ENCODE results near the gene CDCP1. TPM values are rescaled to one million over a fixed set of nuclear protein-coding genes. Genes with fewer than 3 reads are reported as not detected.

CDCP1 gene
- total RNA-seq, 4 donors from 2014 or later = 0.12 to 0.82 (median 0.49) TPM

DNA sequence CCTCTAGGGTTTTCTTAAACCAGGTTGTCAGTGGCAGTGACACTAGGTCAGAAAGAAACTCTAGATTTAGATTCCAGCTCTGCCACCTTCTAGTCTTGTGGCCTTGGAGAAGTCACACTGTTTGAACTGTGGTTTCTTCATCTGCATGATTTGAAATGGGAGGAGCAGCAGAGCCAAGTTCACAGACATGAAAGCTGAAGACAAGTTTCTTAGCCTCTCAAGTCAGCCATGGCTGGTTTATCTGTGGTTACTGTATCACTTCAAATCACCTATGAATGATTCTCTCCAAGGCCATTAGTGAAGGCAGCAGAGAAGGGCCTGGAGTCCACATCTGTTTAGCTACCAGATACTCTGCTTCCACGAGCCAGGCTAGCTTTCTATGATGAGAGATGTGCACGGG lies 104.5 kb downstream of the CDCP1 start:
- in situ Hi-C loops (cut with MboI; ENCODE audit: low sequenced_read_pairs in 4 of 4) = loop anchor here (5.0 to 25.0 kb wide), 7 partner anchors 161 to 621 kb away; no protein-coding TSS in a partner anchor

DNA sequence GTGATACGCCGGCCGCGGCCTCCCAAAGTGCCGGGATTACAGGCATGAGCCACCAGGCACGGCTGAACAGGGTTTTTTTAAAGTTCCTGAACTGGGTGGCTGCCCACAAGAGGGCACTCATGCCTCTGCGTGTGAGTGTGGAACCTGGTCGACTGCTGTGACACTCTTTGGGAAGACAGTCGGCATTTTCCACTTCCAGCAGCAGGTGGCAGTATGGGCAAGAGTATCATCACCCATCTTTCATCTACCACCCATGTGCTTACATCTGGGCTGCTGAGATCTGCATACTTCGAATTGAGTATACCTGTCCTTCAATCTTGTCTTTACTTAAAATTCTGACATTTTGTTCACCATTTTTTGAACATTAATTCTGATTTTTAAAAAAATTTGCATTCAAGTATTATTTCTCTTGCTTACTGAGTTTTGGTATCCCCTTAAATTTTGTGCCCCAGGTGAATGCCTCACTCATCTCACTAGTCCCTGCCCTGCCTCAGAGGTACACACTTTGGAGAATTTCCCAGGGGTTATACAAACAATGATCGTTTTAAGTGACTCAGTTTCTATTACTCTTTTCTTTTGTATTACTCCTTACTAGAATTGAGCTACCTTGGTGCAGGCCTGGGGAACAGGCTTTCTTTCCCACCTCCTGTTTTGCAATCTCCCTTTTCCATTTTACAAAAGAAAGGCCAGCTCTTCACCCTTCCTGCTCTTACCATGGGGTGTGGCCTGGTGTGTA lies 108.3 kb downstream of the CDCP1 start:
- in situ Hi-C loops (cut with MboI; ENCODE audit: low sequenced_read_pairs in 4 of 4) = loop anchor here (5.0 to 25.0 kb wide), 4 partner anchors 174 to 624 kb away; no protein-coding TSS in a partner anchor
- TF ChIP-seq, protein P1, sequence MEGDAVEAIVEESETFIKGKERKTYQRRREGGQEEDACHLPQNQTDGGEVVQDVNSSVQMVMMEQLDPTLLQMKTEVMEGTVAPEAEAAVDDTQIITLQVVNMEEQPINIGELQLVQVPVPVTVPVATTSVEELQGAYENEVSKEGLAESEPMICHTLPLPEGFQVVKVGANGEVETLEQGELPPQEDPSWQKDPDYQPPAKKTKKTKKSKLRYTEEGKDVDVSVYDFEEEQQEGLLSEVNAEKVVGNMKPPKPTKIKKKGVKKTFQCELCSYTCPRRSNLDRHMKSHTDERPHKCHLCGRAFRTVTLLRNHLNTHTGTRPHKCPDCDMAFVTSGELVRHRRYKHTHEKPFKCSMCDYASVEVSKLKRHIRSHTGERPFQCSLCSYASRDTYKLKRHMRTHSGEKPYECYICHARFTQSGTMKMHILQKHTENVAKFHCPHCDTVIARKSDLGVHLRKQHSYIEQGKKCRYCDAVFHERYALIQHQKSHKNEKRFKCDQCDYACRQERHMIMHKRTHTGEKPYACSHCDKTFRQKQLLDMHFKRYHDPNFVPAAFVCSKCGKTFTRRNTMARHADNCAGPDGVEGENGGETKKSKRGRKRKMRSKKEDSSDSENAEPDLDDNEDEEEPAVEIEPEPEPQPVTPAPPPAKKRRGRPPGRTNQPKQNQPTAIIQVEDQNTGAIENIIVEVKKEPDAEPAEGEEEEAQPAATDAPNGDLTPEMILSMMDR (IDR thresholded peaks at IDR 0.05 in 4 of 5, conservative IDR thresholded peaks at IDR 0.05 in 1 of 5) = peak; percentile 92 to 98 (median 93)
- TF ChIP-seq POLR2A (IDR thresholded peaks at IDR 0.05) = no peak
- peak overlapping the region in 3 of 4 donors; percentile 13 to 53 (median 30) for H3K27ac ChIP-seq
- peaks cover 0 to 22% of the 10 kb centered on the region in 2 donors for H3K4me1 ChIP-seq
- intact Hi-C loops (cut with DNase I; ENCODE audit: low total_unique reads) = loop anchor here (1.0 to 10.0 kb wide), 6 partner anchors 17 to 627 kb away; no protein-coding TSS in a partner anchor
- DNase-seq = peak; percentile 87 to 93
- no peaks in the 10 kb centered on the region for H3K9me3 ChIP-seq
- H3K4me3 ChIP-seq = no peak overlapping the region
- H3K27me3 ChIP-seq = no peaks in the 10 kb centered on the region
- ATAC-seq = peak; percentile 88 to 91
- H3K36me3 ChIP-seq = no peaks in the 10 kb centered on the region

More for the DNA sequence above, 104.5 kb downstream of the CDCP1 start:
- H3K27ac ChIP-seq = no peak overlapping the region
- peaks cover 0 to 18% of the 10 kb centered on the region in 2 donors for H3K4me1 ChIP-seq
- intact Hi-C loops (cut with DNase I; ENCODE audit: low total_unique reads) = no loop called here
- TF ChIP-seq POLR2A (IDR thresholded peaks at IDR 0.05) = no peak
- ATAC-seq (no peak), DNase-seq (no peak)
- no peak overlapping the region for H3K4me3 ChIP-seq
- no peaks in the 10 kb centered on the region for H3K9me3 ChIP-seq
- H3K27me3 ChIP-seq = no peaks in the 10 kb centered on the region
- H3K36me3 ChIP-seq = no peaks in the 10 kb centered on the region

DNA sequence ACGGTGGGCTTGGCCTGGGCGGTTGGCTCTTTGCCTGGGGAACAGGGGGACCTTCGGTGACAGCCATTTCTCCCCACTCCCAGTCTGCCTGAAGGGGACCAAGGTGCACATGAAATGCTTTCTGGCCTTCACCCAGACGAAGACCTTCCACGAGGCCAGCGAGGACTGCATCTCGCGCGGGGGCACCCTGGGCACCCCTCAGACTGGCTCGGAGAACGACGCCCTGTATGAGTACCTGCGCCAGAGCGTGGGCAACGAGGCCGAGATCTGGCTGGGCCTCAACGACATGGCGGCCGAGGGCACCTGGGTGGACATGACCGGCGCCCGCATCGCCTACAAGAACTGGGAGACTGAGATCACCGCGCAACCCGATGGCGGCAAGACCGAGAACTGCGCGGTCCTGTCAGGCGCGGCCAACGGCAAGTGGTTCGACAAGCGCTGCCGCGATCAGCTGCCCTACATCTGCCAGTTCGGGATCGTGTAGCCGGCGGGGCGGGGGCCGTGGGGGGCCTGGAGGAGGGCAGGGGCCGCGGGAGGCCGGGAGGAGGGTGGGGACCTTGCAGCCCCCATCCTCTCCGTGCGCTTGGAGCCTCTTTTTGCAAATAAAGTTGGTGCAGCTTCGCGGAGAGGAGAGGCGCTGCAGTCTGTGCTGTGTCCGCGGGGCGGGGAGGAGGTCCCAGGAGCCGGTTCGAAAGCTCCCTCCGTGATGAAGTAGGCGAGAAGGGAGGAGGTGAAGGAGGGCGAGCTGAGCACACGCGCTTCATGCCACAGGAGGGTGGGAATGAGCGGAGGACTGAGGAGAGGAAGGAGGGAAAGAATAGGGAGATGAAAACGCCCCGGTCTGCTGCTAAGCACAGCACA lies 110.5 kb downstream of the CDCP1 start:
- Histone ChIP-seq H3K27ac (peak overlapping the region; percentile 15 to 54 (median 32)), H3K4me1 (peaks cover 0 to 10% of the 10 kb centered on the region in 2 donors), H3K27me3 (no peaks in the 10 kb centered on the region), H3K4me3 (peak overlapping the region in 3 of 4 donors; percentile 6 to 21 (median 6)), H3K36me3 (no peaks in the 10 kb centered on the region), H3K9me3 (no peaks in the 10 kb centered on the region)
- no peak for DNase-seq
- TF ChIP-seq, protein P1 (IDR thresholded peaks at IDR 0.05 in 4 of 5, conservative IDR thresholded peaks at IDR 0.05 in 1 of 5) = no peak
- TF ChIP-seq POLR2A (IDR thresholded peaks at IDR 0.05) = no peak
- no peak for ATAC-seq
- intact Hi-C loops (cut with DNase I; ENCODE audit: low total_unique reads) = loop anchor here (5.0 to 10.0 kb wide), 4 partner anchors 77 to 629 kb away; no protein-coding TSS in a partner anchor
- in situ Hi-C loops (cut with MboI; ENCODE audit: low sequenced_read_pairs in 4 of 4) = loop anchor here (5.0 to 25.0 kb wide), 4 partner anchors 177 to 627 kb away; no protein-coding TSS in a partner anchor

DNA sequence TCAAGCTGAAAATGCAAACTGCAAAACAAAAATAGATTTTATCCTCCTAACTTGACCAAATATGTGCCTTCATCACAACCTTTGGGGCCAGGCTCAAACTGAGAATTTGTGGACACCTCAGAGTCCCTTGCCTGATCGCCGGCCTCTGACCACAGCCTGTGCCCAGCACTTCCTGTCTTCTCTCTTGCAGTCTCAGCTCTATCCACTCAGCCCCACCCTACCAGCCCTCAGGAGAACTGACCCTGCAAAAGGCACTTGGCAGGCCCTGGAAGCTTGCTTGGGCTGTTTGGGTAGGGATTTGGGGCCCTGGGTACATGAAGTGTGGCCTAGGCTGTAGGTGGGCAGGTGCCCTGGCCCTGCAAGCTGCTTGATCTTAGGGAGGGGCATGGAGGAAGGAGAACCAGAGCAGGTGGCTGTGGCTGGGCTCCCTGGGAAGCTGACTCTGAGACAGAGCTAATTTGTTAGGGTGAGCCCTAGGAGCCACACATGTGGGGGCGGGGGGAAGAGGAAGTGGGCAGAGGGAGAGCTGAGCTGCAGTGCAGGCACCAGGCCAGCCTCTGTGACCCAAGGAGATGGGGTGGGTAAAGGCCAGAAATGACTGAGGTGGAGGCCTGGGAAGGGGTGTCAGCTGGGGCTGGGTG lies 111.4 kb downstream of the CDCP1 start:
- H3K27me3 ChIP-seq = no peaks in the 10 kb centered on the region
- ATAC-seq (no peak), DNase-seq (peak in 1 of 2 donors; percentile 54)
- H3K4me1 ChIP-seq = peaks cover 0 to 4% of the 10 kb centered on the region in 2 donors
- intact Hi-C loops (cut with DNase I; ENCODE audit: low total_unique reads) = loop anchor here (5.0 to 10.0 kb wide), 4 partner anchors 78 to 630 kb away; no protein-coding TSS in a partner anchor
- no peaks in the 10 kb centered on the region for H3K9me3 ChIP-seq
- H3K27ac ChIP-seq = peak overlapping the region; percentile 36 to 54 (median 42)
- H3K4me3 ChIP-seq = no peak overlapping the region
- no peak for TF ChIP-seq POLR2A (IDR thresholded peaks at IDR 0.05)
- TF ChIP-seq, protein P1 (IDR thresholded peaks at IDR 0.05 in 4 of 5, conservative IDR thresholded peaks at IDR 0.05 in 1 of 5) = no peak
- in situ Hi-C loops (cut with MboI; ENCODE audit: low sequenced_read_pairs in 4 of 4) = loop anchor here (5.0 to 25.0 kb wide), 4 partner anchors 178 to 628 kb away; no protein-coding TSS in a partner anchor
- H3K36me3 ChIP-seq = no peaks in the 10 kb centered on the region

Measured in gastrocnemius medialis (tissue), 4 donors.